Measurements from ENCODE around the gene BRSK1.

The BRSK1 gene

GRCh38 chr19:55275851-55276719, 7.7 kb upstream of the BRSK1 start:
- no peak for DNase-seq

- no peak for DNase-seq
Measured at GRCh38 chr19:55276720-55277430, 6.9 kb upstream of the BRSK1 start.

- no peak for DNase-seq
Measured at GRCh38 chr19:55277494-55277893, 6.3 kb upstream of the BRSK1 start.

- DNase-seq: no peak
Measured at GRCh38 chr19:55278391-55279135, 5.2 kb upstream of the BRSK1 start.

GRCh38 chr19:55279340-55279739, 4.5 kb upstream of the BRSK1 start:
- no peak for DNase-seq

- DNase-seq: peak; percentile 94
Measured at GRCh38 chr19:55279770-55280643, 3.8 kb upstream of the BRSK1 start, which contains the start of gene HSPBP1. Gene HSPBP1 (minus strand): TSS chr19:55280110. CDS start chr19:55279608, 502 bp downstream.

GRCh38 chr19:55284405-55285058, 735 bp downstream of the BRSK1 start:
- no peak for DNase-seq

- DNase-seq: peak; percentile 58
Measured at GRCh38 chr19:55285229-55285890, 1.6 kb downstream of the BRSK1 start.

GRCh38 chr19:55287361-55288079, 3.7 kb downstream of the BRSK1 start:
- no peak for DNase-seq

GRCh38 chr19:55289117-55289796, 5.5 kb downstream of the BRSK1 start:
- DNase-seq: no peak

- DNase-seq: no peak
Measured at GRCh38 chr19:55297267-55297666, 13.5 kb downstream of the BRSK1 start.

GRCh38 chr19:55299991-55300390, 16.2 kb downstream of the BRSK1 start:
- no peak for DNase-seq

- DNase-seq: no peak
Measured at GRCh38 chr19:55300886-55301458, 17.2 kb downstream of the BRSK1 start.

GRCh38 chr19:55301459-55302317, 17.9 kb downstream of the BRSK1 start:
- peak; percentile 95 for DNase-seq

GRCh38 chr19:55302318-55302703, 18.5 kb downstream of the BRSK1 start:
- DNase-seq: no peak

- DNase-seq: no peak
Measured at GRCh38 chr19:55303477-55303876, 19.7 kb downstream of the BRSK1 start.

- no peak for DNase-seq
Measured at GRCh38 chr19:55304279-55304978, 20.6 kb downstream of the BRSK1 start.

GRCh38 chr19:55304980-55305379, 21.2 kb downstream of the BRSK1 start:
- DNase-seq: no peak
